Right lobe of liver (tissue), 4 donors: ENCODE results near the gene TJP1.

ENCODE experiments used
- POLR2A ChIP-seq: fragments of 450-650 bp; IDR thresholded peaks from one replicate; pipeline ENCODE4 v1.6.1; 2017; ENCODE audit warnings: antibody characterized with exemption, mild to moderate bottlenecking
- TF ChIP-seq, protein P1 (sequence below), 4 donors: fragments of 200-600 bp in 3 of 4; fragments of 450-650 bp in 1 of 4; IDR thresholded peaks; one replicate each; pipeline versions ENCODE4 v1.5.1 to v1.8.0; 2016 to 2022; ENCODE audit warnings: antibody characterized with exemption in 4 of 4, mild to moderate bottlenecking in 2 of 4
- donor health status: DM: no; HTN: no; CAD: no.
- donor health status: DM: no; HTN: no; CAD: no.
- donor health status: DM: no; HTN: yes; CAD: no.

DNA sequence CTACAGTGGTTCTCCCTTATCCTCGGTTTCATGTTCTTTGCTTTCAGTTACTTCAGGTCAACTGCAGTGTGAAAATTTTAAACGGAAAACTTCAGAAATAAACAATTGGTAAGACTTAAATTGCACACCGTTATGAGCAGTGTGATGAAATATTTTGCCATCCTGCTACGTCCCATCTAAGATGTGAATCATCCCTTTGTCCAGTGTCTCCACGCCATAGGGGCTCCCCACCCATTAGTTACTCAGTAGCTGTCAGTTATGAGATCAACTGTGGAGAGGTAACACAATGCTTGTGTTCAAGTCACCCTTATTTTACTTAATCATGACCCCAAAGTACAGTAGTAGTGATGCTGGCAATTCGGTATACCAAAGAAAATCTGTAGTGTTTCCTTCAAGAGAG lies 47.4 kb downstream of the TJP1 start:
- TF ChIP-seq, protein P1, sequence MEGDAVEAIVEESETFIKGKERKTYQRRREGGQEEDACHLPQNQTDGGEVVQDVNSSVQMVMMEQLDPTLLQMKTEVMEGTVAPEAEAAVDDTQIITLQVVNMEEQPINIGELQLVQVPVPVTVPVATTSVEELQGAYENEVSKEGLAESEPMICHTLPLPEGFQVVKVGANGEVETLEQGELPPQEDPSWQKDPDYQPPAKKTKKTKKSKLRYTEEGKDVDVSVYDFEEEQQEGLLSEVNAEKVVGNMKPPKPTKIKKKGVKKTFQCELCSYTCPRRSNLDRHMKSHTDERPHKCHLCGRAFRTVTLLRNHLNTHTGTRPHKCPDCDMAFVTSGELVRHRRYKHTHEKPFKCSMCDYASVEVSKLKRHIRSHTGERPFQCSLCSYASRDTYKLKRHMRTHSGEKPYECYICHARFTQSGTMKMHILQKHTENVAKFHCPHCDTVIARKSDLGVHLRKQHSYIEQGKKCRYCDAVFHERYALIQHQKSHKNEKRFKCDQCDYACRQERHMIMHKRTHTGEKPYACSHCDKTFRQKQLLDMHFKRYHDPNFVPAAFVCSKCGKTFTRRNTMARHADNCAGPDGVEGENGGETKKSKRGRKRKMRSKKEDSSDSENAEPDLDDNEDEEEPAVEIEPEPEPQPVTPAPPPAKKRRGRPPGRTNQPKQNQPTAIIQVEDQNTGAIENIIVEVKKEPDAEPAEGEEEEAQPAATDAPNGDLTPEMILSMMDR (IDR thresholded peaks at IDR 0.05): no peak
- no peak for TF ChIP-seq POLR2A
